Heart left ventricle (tissue), 13 donors: Measurements from ENCODE around the gene ANGPTL8.

ENCODE experiments used
- CTCF ChIP-seq, 12 donors: fragments of 200-600 bp; sonication (generic) in 4 of 12; IDR thresholded peaks; one replicate each; pipeline versions ENCODE4 v1.5.0 to v1.8.0; 2018 to 2022; ENCODE audit warnings: antibody characterized with exemption in 12 of 12, mild to moderate bottlenecking in 5 of 12
- POLR2A ChIP-seq, 2 donors: fragments of 450-650 bp; IDR thresholded peaks; one replicate each; pipeline ENCODE4 v1.6.1; 2017; ENCODE audit warnings: antibody characterized with exemption in 2 of 2, mild to moderate bottlenecking in 2 of 2, moderate library complexity in 2 of 2
- donor health status: ischemic (EF 13 %, LVEDD 7.1; RV severe dilation, severe dysfunction).
- donor health status: DM: no; HTN: yes; CAD: no.
- donor health status: DM: no; HTN: no; CAD: no.
- donor health status: ischemic (EF 25% LVEDD 6.9; RV normal size, moderate dysfunction).
- donor health status: ischemic (EF 25% LVEDD 5.7; RV mildly dilated, moderate dysfunction).
- donor health status: ischemic (EF 35%, LVEDD 5.7; RV mildly dilated, moderate dysfunction).
- donor health status: nonischemic (EF 11% LVEDD 7.7; RV severe dilation, severe dysfunction).
- donor health status: DM: yes; HTN: yes; CAD: no.
- donor health status: PGD.
- donor health status: ischemic (EF 29% LVEDD 5.4; RV normal size, mild dysfunction).
- donor health status: nonischemic (EF 23%, LVEDD 6.1; RV moderate dilation, normal function).

DNA sequence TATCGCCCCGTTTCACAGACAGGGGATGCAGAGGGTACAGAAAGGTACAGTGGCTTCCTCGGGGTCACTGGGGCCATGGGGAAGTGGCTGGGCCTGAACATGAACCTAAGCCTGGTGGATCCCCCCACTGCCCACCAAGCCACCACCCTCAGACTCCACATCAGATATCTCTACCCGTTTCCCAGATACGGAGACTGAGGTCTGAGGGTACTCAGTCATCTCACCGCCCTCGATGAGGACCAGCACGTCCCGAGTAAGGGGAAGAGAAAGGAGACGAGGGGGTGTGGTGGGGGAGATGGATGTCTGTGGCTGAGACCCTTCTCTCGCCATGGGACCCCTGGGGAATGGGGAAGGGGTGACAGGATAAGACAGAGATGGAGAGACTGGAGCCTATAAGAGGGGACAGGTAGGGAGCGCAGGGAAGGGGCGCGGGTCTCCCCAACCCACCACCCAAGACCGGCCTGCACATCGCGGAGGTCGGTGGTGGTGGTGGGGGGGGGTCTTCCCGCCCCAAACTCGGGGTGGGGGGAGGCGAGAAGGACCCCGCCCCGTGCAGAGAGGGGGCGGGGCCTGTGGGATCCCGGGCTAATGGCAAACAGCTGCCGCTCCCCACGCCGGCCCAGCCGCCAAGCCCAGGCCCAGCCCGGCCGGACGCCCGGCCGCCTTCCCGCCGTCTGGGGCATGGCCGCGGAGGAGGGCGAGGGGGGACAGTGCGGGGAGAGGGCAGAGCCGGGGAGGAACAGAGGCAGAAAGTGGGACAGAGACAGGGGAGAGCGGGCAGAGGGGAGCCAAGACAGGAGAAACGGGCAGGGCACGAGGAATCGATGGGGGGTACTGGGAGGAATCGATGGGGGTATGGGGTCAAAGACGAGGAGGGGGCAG lies 42.8 kb upstream of the ANGPTL8 start:
- TF ChIP-seq POLR2A (IDR thresholded peaks at IDR 0.05): no peak
- TF ChIP-seq CTCF (IDR thresholded peaks at IDR 0.05): no peak
